HG02884 (cell line): Measurements from ENCODE around the gene CCL4.
"Not testable (repeated sequence)": the region's sequence is repeated elsewhere in the genome, so short reads cannot be mapped to it uniquely, and the experiment has no call there.

Experiments
- ATAC-seq: cut with Tn5 transposase; IDR thresholded peaks from one replicate; pipeline ENCODE4 v1.9.1; 2021; ENCODE audit warnings: mild to moderate bottlenecking, moderate library complexity; ENCODE audit not compliant: unreplicated experiment

Gene CCL4

DNA sequence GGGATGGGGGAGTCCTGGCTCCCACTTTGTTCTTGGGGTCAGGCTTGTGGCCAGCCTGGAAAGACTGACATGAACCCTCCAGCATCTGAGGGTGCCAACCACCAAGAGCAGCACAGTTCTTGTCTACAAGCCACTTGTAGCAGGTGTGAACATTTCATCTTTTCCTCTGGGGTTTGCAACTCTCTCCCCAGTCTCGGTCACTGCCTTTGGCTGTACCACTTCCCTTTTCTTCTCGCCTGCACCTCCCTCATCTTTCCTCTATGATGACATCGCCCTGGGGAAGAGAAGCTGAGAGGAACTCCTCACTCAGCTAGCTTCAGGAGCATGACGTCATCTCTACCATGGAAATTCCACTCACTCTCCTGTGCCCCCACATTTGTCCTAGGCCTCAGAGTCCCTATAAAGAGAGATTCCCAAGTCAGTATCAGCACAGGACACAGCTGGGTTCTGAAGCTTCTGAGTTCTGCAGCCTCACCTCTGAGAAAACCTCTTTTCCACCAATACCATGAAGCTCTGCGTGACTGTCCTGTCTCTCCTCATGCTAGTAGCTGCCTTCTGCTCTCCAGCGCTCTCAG, at the start of gene CCL4:
TSS of gene CCL4 (plus strand) at position 427 of the 575 bp plus-strand sequence. CDS start at position 506, 79 bp downstream.
- ATAC-seq = peak; percentile 63

DNA sequence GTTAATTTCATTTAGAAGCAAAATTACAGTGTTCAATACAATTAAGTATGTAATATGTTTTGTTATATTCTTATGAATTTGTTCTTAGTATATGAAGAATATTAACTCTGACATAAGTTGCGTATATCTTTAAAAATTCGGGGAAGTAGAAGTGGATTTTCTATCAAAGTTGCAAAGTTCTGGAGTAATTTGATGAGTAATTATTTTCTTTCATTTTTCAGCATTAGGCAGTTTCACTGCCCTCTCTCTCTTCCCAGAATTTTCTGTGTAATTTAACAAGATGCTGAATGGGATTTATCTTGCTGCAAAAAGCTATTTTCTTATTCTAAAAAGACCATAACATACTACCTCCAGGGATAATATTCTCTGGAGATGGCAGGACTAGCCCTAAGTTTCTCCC, 48.5 kb upstream of the CCL4 start:
- no peak for ATAC-seq

DNA sequence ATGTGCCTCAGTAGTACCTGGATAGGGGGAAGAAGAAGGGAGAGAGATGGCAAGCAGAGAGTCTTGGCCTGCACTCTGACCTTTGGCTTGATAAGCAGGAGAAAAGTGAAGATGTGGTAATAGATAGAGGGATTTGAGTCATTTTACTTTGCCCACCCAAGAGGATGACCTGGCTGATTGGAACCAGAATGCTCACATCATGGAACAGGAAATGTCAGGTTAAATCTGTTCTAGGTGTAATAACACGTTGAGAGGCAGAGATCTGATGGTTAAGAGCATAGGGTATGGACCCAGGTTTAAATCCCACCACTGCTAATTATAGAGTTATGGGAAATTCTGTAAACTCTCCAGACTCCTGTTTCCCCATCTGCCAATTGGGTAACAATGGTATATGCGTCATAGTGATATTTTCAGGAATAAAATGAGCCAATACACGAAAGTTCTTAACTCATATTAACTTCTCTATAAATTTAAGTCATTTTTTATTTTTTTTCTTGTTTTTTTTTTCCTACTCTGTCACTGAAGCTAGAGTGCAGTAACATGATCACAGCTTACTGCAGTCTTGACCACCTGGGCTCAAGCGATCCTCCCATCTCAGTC, 47.6 kb upstream of the CCL4 start:
- no peak for ATAC-seq

DNA sequence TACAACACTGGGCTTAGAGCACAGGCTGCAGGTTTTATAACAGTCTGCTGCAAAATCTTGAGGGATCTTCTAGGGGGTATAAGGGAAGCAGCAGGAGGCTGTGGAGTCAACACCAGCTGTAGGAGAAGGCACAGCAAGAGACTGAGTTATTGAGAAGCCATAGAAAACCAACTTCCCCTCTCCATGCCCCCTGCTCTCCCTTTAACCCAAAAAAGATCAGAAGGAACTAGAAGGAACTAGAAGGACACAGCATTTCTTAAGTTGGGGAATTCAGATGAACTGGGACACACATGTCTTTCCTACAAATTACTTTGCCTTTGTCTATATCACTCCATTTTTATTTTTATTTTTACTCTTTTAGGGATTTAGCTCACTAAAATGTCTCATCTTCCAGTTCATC, 45.7 kb upstream of the CCL4 start:
- ATAC-seq = no peak

DNA sequence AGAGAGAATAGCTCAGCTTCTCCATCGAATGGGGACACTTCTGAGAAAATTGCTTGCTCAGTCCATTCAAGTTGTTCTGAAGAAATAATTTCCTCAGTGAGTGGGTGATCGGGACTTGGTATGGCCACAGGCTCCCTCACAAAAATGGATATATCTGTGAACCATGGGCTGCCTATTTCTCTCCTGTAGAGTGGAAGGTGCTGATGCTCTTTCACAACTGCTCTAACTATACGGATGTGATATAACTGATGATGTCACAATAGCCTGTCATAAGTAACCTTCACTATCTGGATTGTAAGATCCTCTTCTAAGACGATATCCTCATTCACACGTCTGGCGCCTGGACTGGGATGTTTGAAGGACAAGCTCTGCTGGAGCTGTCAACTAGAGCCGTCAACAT, 44.2 kb upstream of the CCL4 start:
- no peak for ATAC-seq

DNA sequence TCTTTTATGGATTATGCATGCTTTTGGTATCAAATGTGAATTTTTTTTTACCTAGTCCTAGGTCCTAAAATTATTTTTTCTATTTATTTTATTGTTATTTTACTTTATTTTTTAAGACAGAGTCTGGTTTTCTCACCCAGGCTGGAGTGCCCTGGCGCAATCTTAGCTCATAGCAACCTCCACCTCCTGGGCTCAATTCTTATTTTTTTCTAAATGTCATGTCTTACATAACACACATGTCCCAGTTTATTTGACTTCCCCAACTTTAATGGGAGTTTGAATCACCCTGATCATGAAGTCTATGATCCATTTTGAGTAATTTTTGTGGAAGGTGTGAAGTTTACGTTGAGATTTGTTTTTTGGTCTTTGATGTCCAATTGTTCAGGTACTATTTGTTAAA, 42.8 kb upstream of the CCL4 start:
- no peak for ATAC-seq

DNA sequence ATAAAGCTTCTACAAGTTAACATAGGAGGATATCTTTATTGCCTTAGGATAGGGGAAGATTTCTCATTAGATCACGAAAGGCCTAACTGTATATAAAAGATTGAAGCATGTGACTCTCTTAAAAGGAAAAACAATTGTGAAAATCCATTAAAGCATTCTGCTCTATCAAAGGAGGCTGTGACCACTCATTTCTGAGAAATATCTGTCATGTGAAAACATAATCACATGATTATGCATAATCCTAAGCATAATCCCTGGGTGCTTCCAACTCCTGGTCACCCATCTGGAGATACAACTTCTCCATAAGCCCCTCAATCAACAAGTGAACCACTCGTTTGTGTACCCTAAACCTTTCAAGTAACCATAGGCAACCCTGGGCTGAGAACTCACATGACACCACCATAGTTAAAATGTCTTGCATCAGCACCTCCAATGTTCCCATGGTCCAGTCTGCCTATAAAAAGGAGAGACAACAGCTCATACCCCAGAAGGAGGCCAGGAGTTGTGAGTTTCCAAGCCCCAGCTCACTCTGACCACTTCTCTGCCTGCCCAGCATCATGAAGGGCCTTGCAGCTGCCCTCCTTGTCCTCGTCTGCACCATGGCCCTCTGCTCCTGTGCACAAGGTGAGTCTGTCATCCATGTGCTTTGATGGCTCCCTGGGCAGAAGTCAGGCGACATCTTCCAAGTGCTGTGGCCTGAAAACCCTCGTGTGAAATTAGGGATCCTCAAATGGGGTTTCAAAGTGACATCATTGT, 39.7 kb upstream of the CCL4 start, which contains the start of gene CCL18:
TSS of gene CCL18 (plus strand) at position 487 of the 756 bp plus-strand sequence. CDS start at position 558, 71 bp downstream.
- ATAC-seq = no peak

DNA sequence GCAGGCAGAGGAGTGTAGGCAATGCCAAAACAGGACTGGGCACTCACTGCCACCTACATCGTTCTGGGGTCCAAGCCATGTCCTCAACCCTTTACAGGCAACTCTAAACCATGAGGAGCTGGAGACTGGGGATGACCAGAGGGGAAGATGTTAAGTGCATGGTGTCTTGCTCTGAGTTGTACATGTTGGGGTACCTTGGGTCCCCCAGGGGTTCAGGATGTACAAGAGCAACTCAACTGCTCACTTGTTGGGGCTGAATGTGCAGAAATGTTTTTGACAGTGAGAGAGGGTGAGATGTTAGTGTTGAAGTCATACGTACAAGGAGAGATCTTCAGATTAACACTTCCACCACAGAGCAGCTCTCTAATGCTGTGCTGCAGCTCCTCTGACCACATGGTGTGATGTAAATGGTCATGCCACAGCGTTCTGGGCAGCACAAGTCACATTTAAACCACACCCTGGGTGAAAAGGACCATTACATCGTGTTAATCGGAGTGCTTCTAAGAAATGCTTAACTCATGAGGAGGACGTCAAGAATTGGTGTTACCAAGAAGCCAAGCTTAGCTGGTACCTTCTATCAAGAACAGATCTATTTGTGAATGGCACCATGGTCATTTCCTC, 37.2 kb upstream of the CCL4 start:
- ATAC-seq = no peak

DNA sequence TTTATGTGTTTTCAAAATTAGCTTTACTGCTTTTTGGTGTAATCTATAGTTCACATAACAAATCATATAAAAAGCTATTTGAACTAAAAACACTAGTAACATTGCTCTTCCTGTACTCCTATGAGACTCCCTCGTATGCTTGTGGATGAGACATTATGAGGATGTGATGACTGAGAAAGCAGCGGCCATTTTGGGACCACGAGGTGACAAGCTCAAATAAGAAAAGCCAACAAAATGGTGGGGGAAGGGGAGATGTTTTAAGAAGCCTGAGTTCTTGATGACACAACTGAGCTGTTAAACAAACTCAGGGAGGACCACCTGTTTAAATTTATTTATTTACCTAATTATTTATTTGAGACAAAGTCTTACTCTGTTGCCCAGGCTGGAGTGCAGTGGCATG, 35.1 kb upstream of the CCL4 start:
- ATAC-seq = no peak

DNA sequence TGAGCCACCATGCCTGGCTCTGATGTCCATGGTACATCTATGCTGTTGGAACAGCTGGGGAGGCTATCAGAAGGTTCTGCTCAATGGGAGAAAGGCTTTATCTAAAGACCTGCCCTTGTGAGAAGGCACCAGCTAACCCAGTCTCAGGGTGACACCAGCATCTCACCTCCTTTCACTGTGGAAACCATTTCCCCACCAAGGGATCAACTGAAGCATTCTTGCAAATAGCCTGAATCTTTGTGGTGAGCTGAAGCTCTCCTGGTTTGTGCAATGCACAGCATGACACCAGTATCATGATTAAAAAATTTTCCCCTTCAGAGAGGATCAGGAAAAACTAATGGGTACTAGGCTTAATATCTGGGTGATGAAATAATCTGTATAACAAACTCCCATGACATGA, 34.5 kb upstream of the CCL4 start:
- no peak for ATAC-seq

DNA sequence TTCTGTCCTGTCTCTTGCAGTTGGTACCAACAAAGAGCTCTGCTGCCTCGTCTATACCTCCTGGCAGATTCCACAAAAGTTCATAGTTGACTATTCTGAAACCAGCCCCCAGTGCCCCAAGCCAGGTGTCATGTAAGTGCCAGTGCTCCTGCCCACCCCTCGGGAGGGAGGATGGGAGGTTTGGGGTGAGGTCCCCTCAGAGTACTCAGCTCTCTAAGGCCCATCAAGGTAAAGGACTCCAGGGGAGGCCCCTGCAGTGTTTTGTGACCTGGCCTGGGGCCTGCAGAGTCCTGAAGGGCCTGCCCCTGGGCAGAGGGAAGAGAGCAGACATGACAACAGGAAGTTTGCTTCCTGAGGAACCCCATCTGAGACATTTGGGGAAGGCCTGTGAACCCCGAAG, 33.2 kb upstream of the CCL4 start:
- ATAC-seq = no peak

DNA sequence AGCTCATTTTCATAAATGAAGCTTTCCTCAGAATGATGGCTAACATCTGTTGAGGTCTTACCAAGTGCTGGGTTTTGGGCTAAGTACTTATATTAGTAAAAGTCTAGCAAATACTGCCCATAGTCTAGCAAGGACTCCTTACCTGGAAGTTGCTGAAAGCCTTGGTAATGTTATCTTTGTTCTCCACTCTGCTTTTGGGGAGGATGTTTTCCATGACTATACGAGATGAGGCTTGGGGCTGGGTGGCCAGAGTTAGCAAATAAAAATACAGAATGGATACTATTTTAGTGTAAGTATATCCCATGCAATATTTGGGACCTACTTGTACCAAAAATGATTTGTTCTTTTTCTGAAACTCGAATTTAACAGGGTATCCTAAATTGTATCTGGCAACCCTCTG, 31.9 kb upstream of the CCL4 start:
- ATAC-seq = no peak

DNA sequence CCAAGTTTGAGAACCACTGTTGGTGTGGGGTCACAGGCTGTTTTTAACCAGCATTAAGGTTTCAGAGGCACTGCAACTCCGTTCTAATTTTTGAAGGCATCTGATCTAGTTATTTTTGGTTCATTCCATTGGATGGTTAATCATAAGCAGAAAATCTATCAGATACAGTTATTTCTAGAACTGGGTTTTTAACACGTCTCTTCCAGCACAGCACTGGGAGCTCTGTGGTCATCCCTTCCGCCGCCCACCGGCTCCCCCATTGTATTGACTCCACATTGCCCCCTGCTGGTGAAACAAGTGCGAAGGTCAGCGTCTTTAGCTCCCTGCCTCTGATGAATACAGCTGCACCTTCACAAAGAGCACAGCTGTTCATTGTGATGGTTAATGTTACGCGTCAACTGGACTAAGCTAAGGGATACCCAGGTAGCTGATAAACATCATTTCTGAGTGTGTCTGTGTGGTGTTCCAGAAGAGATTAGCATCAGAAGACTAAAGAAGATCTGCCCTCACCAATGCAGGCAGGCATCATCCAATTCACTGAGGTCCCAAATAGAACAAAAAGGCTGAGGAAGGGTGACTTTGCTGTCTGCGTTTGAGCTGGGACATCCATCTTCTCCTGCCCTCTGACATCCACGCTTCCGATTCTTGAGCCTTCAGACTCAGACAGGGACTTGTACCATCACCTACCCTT, 31.1 kb upstream of the CCL4 start:
- no peak for ATAC-seq

DNA sequence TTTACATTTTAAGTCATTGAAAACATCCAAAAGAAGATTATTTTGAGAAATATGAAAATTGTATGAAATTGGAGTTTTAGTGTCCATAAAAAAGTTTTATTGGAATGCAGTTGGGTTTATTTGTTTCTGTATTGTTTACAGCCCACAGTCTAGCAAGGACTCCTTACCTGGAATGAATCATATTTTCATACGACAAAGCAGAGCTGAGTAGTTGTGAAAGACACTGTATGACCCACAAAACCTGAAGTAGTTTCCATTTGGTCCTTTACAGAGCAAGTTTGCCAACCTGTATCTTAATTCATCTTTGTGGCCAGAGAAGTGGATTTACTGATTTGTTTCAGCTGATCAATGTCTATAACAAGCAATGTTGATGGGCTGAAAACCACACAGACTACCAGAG, 29.3 kb upstream of the CCL4 start:
- no peak for ATAC-seq

DNA sequence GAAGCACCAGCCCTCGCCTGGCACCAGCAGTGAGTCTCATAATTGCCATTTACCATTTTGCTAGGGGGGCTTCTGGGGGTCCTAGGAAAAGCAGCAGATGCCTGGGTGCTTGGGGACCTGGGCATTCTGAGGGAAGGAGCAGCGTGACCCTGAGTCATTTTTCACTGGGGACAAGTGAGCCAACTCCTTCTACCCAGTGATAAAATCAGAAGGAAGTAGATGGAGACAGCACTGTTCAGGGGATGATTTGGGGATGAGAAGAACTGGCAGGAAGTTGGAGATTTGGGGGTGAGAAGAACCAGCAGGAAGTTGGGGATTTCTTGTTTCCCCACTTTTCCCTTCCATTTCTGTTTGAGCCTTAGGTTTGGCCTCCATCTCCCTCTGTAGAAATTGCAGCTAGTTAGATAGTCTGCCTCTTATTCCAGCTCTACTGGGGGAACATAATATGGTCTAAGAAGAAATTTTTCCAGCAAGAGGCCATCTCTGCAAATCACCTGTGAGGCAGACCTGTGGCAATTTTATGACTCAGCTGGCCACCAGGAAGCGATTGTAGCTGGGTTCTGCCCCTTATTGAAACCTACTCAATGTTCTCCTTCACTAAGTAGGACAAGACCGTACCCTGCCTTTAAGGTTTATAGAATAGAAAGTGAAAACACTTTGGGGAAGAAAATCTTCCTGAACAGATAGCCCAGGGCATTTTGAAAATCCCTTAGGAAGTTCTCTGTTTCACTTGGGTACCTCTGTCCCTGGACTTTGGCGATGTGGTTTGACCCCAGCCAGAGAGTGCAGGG, 21.8 kb upstream of the CCL4 start:
- ATAC-seq = peak; percentile 34

DNA sequence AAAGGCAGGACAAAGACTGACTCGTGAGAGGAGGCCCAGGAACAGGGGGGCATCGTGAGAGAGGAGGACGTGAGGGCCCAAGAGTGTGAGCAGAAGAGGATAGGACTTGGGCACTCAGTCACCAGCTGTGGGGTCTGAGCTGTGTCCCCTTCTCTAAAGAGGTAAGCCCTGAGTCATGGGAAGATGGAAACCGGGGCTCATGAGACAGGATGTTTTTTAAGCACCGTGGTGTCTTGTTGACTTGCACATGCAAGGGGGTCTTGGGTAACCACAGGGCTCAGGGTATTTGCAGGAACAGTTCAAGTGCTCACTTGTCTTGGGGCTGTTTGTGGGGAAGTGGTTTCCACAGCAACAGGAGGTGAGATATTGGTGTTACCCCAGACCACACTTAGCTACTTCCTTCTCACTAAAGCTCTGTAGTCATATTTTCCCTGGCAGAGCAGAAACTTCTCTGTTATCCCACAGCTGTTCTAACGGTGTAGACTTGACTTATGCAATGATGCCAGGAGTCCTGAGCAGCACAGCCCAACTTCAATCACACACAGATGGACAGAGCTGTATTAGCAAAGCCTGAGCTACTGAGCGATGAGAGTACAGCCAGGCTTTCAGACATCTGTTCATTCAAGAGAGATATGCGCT, 21.0 kb upstream of the CCL4 start:
- peak; percentile 43 for ATAC-seq

DNA sequence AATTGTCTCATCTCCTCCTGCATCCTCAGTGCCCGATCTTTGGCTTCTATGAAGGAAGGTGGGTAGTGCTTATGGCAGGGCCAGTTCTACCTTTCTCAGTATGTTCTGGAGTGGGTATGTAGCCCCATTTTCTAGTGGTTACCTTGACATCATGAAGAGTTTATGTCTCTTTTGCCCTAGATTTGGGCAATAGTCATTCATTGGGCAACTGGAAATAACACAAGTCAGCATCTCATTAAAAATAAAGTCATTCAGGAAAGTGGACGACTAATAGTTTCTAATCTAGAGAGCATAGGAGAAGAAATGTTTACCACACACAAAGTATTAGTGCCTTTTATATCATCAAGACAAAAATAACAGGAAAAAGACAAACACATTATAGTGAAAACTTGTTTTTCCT, 19.9 kb upstream of the CCL4 start:
- not testable (repeated sequence) for ATAC-seq

DNA sequence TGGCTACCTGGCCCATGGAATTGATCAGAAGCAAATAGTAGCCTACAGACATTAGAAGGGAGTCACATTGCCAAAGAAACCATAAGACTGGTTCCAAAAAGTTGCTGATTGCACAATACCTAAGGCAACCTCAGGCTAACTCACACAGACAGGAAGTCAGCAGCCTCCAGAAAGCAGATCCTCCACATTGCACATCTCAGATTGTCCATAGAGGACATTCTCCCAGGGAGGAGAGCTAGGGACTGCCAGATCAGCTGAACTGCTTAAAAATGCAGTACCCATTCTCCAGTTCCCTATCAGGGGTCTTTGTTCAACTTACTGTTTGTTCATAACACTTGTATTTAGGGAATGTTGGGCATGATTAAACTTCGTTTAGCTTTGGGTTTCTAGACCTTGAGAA, 17.9 kb upstream of the CCL4 start:
- ATAC-seq = no peak

DNA sequence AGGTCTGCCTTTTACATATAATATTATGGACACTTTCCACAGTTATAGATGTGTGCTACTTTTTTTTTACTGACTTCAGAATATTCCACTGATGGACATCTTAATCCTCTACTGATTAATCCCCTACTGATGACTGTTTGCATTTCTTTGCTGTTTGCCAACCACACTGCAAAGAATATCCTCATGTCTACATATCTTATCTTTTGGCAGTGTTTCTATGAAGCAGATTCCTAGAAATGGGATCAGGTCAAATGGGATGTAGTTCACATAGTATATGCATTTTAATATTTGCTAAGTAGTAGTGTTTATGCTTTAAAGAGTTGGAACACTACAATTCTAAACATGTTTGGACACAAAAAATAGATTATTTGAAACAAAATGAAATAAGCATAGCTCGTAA, 16.8 kb upstream of the CCL4 start:
- no peak for ATAC-seq

DNA sequence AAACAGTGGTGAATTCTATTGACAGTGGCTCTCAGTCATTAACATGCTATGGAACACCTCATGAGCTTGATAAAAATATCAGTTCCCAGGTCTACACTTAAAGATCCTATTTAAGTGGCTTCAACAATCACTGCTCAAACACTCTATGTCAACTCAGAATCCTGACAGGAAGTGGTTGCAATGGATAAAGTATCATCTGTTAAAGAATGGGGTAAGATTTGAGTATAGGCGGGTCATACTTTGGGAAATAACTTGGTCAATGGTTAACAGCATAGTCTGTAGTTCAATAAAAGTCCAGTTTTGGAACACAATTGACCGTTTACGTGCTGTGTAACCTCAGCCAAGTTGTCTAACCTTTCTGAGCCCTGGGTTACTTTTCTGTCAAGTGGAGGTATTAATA, 16.2 kb upstream of the CCL4 start:
- ATAC-seq = not testable (repeated sequence)
